ENCODE measurements around the gene VANGL2.

DNA sequence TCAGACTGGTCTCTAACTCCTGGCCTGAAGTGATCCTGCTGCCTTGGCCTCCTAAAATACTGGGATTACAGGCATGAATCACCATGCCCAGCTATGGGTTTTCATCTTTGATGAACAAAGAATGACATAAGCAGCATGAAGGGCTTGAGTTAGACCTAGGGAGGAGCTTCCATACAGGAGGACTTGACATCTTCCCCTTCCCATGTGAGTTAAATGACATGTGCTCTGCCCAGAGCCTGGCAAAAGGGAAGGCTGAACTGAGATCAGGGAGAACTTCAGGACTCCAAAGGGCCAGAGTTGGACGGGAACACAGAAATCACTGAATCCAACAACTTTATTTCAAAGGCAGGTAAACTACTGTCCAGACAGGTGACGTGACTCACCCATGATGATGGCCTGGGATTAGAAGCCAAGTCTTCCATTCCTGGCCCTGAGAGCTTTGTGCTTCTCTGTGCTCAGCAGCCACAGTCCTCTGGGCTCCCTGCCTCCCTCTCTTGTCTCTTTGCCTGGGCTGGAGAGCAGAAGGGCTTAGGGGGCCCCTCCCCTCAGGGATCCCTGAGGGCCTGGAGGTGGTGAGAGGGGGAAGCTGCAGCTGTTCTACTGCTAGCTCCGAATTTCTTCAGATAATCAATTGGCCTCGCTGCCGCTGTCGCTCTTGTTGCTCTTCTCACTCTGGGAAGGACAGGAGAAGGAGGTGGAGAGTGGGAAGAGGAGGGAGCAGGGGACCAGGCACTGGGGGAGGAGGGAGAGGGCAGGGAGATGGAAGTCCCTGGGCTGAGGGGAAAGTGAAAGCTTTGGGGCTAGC lies 25.9 kb upstream of the VANGL2 start:
- TF ChIP-seq, protein P1, sequence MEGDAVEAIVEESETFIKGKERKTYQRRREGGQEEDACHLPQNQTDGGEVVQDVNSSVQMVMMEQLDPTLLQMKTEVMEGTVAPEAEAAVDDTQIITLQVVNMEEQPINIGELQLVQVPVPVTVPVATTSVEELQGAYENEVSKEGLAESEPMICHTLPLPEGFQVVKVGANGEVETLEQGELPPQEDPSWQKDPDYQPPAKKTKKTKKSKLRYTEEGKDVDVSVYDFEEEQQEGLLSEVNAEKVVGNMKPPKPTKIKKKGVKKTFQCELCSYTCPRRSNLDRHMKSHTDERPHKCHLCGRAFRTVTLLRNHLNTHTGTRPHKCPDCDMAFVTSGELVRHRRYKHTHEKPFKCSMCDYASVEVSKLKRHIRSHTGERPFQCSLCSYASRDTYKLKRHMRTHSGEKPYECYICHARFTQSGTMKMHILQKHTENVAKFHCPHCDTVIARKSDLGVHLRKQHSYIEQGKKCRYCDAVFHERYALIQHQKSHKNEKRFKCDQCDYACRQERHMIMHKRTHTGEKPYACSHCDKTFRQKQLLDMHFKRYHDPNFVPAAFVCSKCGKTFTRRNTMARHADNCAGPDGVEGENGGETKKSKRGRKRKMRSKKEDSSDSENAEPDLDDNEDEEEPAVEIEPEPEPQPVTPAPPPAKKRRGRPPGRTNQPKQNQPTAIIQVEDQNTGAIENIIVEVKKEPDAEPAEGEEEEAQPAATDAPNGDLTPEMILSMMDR (IDR thresholded peaks at IDR 0.05), result no peak
- TF ChIP-seq POLR2A (IDR thresholded peaks at IDR 0.05; ENCODE audit: low read depth), result no peak
